Ramos (cell line): ENCODE data around the gene PRCD.

ENCODE experiments used
- in situ Hi-C: fragments of 300-500 bp; cut with MboI; formaldehyde crosslinking; loops from one replicate; pipeline ENCODE4 v1.14.3; 2022; ENCODE audit warnings: low sequenced_read_pairs; ENCODE audit not compliant: unreplicated experiment

The PRCD gene, protein sequence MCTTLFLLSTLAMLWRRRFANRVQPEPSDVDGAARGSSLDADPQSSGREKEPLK

DNA sequence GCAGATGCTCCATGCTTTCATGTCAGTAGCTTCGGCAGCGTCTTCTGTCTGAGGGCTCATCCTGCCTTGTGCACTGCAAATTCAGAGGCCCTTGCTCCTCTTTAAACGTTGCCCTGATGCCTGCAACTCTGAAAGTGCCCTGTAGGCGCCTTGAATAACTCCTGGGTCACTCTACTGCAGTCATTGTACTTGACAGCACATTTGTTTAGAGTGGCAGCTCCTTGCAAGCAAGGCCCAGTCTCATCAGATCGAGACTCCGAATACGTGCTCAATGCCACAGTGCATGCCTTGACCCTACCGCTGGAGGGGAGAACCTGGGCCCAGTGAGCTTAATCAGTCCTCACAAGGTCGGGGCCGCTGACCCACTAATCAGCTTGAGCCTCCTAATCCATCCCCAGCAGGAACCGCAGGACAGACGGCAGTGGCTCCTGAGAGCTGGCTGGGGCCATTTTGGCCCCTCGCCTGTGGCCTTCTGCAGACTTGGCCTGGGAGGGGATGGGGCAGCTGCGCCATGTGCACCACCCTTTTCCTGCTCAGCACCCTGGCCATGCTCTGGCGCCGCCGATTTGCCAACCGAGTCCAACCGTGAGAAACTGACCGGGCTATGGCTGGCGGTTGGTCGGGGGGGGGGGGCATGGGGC, at the start of gene PRCD:
Gene PRCD, plus strand, starts transcription at position 414 of the 641 bp plus-strand sequence. Its CDS starts 98 bp downstream, at position 512.
- in situ Hi-C loops: no loop called here

DNA sequence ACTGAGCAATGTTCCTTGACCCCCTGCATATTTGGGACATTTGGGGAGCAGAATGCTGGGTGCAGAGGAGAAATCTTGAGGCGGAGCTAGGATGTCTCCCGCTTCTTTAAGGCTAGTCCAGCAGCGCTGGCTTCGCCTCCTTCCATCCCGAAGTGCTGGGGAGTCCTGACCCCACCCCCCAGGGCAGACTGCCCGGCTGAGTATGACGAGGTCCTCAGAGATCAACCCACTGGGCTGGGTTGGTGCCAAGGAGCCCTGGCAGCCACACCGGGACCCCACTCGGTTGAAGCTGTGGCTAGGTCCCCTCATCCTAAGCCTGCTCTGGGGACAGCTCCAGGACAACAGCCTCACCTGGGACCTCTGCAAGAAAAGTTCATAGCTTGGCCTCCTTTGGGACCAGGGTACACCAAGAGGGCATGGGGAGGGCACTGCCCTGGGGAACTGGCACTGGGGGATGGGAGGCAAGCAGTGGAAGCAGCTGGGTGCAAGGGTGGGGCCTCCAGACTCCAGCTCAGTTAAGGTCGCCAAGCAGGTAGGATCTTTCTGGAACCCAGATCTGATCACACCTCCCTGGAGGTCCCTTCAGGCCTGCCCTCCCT, 49.6 kb upstream of the PRCD start:
- in situ Hi-C loops: loop anchor here (25.0 kb wide), 1 partner anchor 972 kb away; no protein-coding TSS in a partner anchor

DNA sequence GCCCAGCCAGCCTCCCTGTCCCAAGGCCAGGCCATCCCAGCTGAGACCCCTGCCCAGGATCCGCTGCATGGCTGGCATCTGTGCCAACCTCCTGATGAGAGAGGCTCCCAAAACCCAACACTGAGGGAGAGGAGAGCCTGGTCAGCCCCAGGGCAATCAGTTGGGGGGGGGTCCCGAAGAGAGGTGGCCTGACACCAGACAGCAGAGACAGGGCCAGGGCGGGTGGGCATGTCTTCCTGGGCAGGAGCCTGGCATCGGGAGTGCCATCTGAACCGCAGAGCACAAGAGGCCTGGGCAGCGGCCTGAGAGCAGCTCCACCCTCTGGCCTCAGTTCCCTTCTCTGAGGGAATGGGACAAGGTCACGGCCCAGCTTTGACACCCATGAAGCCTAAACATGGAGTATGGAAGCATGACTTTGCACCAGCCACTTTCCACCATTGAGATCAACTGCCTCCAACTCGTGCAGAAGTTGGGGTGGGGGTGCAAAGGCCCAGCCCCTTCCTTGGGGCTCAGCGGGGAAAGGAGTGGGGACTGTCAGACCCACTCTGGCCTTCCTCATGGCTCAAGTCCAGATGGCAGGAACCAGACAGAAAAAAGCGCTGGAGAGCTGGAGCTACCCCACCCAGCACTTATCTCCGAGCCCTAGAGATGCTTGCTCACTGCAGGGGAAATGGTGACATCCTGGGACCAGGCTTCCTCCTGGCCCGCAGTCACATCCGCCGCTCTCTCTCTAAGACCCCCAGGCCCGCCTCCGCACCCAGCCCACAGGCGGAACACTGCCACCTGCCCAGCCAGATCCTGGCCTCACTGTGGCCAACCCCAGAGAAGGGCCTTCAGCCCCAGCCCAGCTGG, 48.3 kb upstream of the PRCD start:
- in situ Hi-C loops: loop anchor here (25.0 kb wide), 1 partner anchor 971 kb away; no protein-coding TSS in a partner anchor

DNA sequence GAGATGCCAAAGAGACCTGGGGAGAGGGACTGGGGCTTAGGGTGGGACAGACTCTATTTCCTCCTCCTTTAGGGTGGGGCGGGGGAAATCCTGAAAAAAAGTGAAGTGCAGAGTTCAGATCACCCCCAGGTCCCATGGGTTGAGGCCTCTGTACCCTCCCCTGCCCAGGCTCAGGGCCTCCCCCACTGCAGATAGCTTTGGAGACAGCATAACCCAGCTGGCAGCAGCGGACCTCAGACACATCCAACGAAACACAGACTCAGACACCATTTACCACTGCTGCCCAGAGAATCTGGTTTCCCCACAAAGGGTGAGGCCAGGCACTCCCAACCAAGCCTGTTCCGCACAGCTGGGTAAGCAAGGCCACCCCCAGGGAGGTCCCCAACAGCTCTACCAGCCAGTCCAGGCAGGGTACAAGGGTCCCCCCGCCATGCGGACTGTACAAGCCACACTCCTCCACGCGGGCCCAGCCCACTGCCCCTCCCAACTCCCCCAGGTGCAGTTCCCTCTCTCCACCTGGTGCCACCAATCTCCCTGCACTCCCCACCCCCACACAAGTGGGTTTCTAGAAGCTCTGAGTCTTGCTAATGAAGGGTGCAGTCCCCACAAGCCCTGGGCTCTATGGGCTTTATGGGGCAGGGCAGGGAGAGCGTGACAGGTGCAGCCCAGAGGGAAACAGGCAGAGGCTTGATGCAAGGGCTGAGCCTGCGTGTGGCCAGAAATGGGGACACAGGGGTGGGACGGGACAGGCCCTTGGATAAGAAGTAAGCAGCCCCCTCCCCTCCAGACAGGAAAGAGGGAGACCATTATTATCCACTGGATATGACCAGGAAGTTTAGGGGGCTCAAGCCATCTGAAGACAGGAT, 47.5 kb upstream of the PRCD start:
- in situ Hi-C loops: loop anchor here (25.0 kb wide), 1 partner anchor 970 kb away; no protein-coding TSS in a partner anchor

DNA sequence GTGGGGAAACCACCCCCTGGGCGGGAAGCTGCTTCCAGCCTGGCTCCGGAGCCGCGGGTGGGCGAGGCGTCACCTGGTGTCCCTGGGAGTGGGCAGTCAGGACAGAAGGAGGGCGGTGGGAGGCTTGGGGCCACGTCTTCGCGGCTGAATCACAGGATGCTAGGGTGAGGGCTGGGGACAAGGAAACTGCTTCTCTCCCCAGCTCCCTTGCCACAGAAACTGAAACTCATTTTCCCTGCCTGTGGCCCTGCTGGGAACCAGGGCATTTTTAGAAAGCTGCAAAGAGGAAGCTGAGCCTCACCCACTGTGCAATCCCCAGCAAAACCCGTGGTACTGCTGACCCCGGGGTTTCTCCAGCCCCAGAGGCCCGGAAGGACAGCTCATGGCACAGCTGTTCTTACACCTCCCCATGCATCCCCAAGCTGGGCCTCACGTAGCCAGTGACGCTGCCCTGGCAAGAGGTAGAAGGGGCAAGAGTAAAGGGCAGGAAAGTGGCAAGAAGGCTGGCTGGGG, 46.8 kb upstream of the PRCD start:
- in situ Hi-C loops: loop anchor here (25.0 kb wide), 1 partner anchor 969 kb away; no protein-coding TSS in a partner anchor

DNA sequence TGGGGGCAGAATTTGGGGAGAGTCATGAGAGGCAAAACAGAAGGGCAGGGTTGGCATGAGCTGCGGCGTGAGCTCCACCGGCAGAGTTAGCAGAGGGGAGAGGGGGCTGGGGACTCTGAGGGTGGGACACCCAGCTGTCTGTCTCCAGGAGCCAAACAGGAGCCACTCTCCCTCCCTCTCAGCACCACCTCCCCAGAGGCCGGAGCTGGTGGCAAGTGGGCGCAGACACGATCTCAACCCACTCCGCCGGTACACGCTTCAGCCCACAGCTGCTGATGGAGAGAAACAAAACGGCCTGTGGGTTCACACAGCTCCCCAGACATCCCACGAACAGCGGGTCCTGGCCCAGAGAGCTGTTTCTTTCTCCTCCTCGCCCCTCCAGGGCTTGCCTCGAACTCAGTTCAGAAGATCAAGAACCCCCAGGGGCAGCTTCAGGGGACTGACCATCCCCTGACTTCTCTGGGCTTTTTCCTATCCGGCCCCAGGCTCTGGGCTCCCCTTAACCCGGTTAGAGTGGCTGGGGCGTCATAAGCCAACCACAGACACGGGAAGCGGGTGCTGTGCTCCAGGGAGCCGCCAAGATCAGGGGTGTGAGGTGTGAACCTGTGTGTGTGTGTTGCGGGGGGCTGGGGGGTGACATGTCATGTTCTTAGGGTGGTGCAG, 46.2 kb upstream of the PRCD start:
- in situ Hi-C loops: loop anchor here (25.0 kb wide), 1 partner anchor 969 kb away; no protein-coding TSS in a partner anchor

DNA sequence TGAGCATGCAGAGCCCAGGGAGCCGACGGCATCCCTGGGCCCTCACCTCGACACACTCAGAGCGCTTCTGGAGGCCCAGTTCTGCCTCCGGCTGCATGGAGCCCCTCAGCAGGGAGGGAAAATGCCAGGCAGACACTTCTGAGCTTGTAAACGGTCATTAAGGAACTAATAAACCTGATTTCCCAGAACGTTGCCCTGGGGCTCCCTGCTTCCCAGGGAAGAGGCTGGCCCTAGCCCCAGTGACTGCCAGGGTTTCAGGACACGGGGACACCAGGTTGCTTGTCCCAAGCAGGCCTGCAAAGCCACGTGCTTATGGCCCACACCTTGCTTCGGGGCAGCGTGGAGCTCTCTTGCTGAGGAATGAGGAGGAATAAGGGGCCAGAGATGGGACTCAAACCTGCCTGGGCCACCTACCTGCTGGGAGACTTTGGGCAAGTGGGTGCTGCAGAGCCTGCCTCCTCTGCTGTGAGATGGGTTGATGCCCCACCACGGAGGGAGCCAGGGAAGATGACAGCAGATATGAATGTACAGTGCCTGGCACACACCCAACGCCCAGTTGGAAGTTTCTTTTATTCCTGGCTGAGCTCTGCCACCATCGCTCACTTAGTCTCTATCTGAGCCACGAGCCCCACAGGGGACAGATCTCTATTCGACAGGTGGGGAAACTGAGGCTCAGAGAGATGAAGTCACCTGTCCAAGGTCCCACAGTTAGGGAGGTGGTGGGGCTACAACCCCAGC, 44.0 kb upstream of the PRCD start:
- in situ Hi-C loops: loop anchor here (25.0 kb wide), 1 partner anchor 966 kb away; no protein-coding TSS in a partner anchor

DNA sequence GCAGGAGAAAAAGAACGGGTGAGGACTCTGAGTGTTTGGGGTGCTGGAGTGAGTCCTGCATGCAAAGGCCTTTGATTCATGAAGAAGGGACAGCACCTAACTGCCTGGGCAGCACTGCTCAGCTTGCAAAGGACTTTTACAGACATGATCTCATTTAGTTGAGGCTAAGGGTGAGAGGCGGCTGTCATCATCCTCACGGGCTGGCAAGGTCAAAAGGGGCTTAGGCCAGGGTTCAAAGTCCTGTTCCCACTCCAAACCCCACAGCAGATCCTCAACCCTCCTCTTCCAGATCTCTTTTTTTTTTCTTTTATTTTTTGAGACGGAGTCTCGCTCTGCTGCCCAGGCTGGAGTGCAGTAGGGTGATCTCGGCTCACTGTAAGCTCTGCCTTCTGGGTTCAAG, 43.4 kb upstream of the PRCD start:
- in situ Hi-C loops: loop anchor here (25.0 kb wide), 1 partner anchor 966 kb away; no protein-coding TSS in a partner anchor

DNA sequence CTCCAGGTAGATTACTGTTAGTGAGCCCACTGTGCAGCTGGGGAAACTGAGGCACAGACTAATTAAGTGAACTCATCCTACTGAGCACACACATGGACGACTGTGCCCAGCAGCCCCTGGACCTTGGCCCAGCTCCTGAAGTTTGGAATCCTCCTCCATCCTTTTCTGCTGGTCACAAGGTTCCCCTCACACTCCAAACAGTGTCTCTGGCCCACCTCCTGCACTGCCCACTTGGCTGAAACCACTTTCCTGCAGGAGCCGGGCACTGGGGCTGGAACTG, 42.2 kb upstream of the PRCD start:
- in situ Hi-C loops: loop anchor here (25.0 kb wide), 1 partner anchor 965 kb away; no protein-coding TSS in a partner anchor

DNA sequence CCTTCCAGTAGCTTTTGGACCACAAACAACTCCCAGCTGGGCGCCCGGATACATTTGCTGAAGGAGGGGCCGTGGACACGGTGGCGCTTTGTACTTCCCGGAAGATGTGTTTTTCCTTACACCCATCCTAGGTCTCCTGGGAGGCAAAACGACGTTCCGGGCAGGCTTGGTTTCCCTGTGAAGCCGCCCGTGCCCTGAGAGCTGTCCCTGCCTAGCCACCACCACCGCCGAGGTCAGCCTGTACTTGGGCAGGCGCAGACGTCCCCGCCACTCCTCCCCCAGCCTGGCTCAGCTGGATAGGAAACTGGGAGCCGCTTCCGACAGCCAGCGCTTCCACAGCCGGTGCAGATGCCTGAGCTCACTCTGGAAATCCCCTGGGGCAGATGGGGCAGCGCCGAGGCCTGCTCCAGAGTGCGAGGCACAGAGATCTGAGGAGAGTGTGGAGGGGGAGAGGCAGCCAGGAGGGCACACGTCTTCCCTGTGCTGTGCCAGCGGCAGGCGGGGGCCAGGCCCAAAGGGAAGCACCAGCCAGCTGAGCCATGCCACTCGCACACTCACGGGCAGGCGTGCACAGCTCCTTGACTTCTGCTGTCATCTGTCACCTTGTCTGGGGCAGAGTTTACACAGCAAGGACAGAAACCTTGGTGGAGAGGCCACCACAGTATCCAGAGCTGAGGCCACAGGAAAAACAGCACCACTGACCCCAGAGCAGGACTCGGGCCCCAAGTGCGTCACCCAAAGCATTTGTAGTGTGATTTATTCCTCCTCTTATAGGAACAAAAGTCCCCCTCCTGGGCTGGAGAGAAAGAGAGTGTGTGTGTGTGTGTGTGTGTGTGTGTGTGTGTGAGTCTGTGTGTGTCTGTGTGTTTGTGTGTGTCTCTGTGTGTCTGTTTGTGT, 41.6 kb upstream of the PRCD start:
- in situ Hi-C loops: loop anchor here (25.0 kb wide), 1 partner anchor 964 kb away; no protein-coding TSS in a partner anchor

DNA sequence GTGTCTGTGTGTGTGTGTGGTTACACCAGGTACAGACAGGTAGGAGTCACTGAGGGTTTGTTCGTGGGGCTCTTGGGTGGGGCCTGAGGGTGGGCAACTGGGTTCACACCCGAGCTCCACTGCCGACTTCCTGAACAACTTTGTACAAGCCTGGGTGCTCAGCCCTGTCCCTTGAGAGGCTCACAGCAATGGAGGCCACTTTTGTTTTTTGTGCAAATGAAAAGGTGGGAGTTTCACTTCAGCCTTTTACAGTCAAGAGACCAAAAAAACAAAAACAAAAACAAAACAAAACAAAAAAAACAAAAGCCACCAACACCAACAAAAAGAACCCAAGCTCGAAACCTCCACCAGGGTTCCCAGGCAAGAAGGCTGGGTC, 41.0 kb upstream of the PRCD start:
- in situ Hi-C loops: loop anchor here (25.0 kb wide), 1 partner anchor 963 kb away; no protein-coding TSS in a partner anchor

DNA sequence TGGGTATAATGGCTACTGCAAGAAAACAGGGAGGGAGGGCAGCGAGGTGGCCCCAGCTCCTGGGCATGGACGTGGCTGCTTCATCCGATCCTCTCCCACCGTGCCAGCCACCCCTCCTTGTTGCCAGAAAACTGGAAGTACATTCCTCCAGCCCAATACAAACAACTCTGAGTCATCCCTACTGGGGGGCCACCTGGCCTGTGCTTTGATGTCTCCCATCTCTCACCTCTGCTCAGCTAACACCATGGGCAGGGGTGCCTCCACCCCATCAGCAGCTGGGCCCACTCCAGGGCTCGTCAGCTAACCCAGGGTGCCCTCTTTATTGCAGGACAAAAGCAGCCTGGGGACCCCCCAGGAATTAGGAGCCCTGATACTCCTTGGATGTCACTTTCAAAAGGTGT, 40.6 kb upstream of the PRCD start:
- in situ Hi-C loops: loop anchor here (25.0 kb wide), 1 partner anchor 963 kb away; no protein-coding TSS in a partner anchor

DNA sequence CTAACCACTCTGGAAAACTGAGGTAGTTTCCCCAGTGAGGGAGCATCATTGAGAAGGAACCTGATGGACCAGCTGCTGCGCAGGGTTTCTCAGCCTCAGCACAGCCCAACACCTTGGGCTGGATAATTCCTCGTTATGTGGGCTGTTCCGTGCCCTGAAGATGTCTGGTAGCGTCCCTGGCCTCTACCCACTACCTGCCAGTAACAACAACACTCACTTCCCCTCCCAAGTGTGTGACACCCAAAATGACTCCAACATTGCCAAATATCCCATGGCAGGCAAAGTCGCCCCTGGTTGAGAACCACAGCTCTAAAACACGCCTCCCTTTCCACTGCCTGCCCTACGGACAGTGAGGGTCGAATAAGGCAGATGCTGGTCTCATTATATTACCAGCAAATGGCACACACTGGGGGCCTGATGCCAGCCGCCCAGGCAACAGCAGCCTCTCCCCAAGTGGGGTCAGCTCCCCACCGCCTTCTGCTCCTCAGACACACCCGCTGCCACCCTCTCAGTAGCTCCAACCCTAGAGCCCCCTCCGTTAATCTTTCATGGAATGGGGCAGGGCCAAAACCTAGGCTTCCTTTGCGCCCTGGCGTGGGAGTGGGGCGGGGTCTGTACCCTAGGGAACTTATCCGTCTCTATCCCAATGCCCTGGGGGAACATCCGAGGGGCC, 39.6 kb upstream of the PRCD start:
- in situ Hi-C loops: no loop called here

DNA sequence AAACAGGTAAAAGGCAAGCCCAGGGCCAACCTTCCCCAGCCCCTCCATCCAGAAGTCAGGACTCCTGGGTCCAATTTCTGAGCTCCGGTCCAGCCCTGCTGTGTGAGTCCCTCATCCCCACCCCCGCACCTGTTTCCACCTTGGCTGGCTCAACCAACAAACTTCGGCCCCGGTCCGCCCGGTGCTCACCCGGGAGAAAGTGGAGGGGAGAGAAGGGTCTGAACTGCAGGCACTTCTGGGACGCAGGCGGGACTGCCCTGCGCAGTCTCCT, 39.2 kb upstream of the PRCD start:
- in situ Hi-C loops: no loop called here

DNA sequence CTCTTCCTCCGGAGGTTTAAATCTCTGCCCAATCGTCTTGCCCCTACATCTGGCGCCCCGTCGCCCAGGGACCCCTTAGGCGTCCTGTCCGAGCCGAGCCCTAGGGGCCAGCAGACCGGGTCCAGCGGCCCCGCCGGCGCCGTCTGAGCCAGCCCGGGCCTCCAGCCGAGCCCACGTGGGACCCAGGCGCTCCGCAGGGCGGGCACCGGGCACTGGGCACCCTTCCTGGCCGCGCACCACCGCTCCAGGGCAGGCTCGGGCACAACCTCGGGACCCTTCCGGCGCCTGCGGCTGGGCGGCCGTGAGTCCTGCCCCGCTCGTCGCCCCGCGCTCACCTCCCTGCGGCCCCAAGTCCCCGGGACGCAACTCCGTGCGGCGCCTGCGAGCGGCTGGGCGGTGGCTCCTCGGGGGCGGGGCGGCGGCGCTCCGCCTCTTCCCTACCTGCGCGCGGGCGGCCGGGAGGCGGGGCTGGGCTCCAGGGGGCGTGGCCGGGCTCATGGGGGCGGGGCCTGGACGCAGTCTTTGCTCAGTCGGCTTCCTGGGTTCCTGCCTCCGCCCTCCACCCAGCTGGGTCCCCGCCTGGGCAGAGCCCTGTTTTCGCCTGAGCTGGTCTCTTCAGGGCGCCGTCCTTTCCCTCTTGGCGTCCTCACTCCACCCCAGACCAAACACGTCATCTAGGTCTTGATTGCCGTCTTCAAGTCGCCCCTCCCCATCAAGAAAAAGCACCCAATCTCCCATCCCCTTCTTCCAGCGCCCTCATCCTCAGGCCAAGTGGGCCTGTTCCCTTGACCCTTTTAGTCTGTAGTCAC, 38.6 kb upstream of the PRCD start, which contains the start of gene RHBDF2:
Gene RHBDF2, minus strand, starts transcription at position 406 of the 809 bp plus-strand sequence. CDS start 19,899 bp downstream, outside the sequence.
- in situ Hi-C loops: no loop called here

DNA sequence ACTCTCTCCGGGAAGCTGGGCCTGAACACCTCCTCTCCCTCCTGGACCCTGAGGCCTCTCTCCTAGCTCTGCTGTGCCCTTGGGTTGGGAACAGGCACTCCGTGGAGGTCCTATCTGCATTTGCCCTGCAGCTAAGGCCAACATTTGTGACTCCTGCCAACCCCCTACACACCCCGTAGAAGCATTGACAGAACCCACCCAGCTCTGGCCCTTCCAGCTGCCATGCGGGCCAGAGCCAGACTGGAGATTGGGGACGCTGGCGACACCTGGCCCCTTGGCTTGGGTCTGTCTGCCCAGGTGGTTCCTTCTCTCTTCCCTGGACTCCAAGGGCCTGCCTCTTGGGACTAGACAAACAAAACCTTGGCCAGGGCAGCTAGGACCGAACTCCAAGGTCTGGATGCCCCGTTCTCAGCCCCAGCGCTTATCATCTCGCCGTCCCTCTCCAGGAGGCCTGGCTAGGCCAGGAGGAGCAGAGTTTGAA, 38.0 kb upstream of the PRCD start:
- in situ Hi-C loops: no loop called here
